ENCODE data around the gene UTP14C. TPM values are rescaled to one million over a fixed set of nuclear protein-coding genes. Genes with fewer than 3 reads are reported as not detected.

UTP14C gene
- total and polyA plus RNA-seq, 2 of the 13 experiments (the other 11 are each of a cell fraction or from before 2014, with no cell fraction given), result 8.8 to 12.2 TPM

DNA sequence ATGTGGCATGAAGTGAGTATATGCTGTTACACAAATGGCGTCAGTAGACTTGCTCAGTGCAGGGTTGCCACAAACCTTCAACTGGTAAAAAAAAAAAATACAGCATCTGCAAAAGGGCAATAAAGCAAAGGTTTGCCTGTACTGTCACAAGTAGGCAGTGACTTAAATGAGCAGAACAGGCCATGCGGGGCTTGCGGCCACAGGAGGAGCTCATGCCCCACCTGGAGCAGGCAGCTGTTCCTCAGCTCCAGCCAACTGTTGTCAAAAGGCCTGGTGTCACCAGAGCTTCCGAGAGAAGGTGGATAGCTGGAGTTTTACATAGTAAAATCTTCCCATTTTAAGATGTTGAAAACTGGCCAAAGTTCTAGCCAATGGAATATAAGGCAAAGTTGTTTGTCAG is 20.9 kb upstream of the UTP14C start (continued):
- TF ChIP-seq CTCF (CRISPR knock-in tag; IDR thresholded peaks at IDR 0.05) (peak; percentile 35), HCFC1 (IDR thresholded peaks at IDR 0.05; ENCODE audit: low read depth, low read length) (no peak), CENPT (CRISPR knock-in tag; IDR thresholded peaks at IDR 0.05; ENCODE audit: low read depth) (no peak), ATF3 (CRISPR knock-in tag; IDR thresholded peaks at IDR 0.05) (no peak), STAG1 (CRISPR knock-in tag; IDR thresholded peaks at IDR 0.05) (peak; percentile 45), REXO4 (CRISPR knock-in tag; IDR thresholded peaks at IDR 0.05; ENCODE audit: borderline replicate concordance) (no peak), ZNF512B (CRISPR knock-in tag; IDR thresholded peaks at IDR 0.05; ENCODE audit: borderline replicate concordance) (no peak), MEF2D (CRISPR knock-in tag; IDR thresholded peaks at IDR 0.05) (no peak), BRD4 (CRISPR knock-in tag; IDR thresholded peaks at IDR 0.05) (no peak), RORA (CRISPR knock-in tag; IDR thresholded peaks at IDR 0.05) (no peak), ERF (CRISPR knock-in tag; IDR thresholded peaks at IDR 0.05) (no peak), ZNF781 (CRISPR knock-in tag; IDR thresholded peaks at IDR 0.05; ENCODE audit: borderline replicate concordance, not compliant biosample characterization) (no peak), BHLHE40 (IDR thresholded peaks at IDR 0.05; ENCODE audit: low read length) (no peak), ARNT (IDR thresholded peaks at IDR 0.05) (no peak)
- TF ChIP-seq, protein P1, sequence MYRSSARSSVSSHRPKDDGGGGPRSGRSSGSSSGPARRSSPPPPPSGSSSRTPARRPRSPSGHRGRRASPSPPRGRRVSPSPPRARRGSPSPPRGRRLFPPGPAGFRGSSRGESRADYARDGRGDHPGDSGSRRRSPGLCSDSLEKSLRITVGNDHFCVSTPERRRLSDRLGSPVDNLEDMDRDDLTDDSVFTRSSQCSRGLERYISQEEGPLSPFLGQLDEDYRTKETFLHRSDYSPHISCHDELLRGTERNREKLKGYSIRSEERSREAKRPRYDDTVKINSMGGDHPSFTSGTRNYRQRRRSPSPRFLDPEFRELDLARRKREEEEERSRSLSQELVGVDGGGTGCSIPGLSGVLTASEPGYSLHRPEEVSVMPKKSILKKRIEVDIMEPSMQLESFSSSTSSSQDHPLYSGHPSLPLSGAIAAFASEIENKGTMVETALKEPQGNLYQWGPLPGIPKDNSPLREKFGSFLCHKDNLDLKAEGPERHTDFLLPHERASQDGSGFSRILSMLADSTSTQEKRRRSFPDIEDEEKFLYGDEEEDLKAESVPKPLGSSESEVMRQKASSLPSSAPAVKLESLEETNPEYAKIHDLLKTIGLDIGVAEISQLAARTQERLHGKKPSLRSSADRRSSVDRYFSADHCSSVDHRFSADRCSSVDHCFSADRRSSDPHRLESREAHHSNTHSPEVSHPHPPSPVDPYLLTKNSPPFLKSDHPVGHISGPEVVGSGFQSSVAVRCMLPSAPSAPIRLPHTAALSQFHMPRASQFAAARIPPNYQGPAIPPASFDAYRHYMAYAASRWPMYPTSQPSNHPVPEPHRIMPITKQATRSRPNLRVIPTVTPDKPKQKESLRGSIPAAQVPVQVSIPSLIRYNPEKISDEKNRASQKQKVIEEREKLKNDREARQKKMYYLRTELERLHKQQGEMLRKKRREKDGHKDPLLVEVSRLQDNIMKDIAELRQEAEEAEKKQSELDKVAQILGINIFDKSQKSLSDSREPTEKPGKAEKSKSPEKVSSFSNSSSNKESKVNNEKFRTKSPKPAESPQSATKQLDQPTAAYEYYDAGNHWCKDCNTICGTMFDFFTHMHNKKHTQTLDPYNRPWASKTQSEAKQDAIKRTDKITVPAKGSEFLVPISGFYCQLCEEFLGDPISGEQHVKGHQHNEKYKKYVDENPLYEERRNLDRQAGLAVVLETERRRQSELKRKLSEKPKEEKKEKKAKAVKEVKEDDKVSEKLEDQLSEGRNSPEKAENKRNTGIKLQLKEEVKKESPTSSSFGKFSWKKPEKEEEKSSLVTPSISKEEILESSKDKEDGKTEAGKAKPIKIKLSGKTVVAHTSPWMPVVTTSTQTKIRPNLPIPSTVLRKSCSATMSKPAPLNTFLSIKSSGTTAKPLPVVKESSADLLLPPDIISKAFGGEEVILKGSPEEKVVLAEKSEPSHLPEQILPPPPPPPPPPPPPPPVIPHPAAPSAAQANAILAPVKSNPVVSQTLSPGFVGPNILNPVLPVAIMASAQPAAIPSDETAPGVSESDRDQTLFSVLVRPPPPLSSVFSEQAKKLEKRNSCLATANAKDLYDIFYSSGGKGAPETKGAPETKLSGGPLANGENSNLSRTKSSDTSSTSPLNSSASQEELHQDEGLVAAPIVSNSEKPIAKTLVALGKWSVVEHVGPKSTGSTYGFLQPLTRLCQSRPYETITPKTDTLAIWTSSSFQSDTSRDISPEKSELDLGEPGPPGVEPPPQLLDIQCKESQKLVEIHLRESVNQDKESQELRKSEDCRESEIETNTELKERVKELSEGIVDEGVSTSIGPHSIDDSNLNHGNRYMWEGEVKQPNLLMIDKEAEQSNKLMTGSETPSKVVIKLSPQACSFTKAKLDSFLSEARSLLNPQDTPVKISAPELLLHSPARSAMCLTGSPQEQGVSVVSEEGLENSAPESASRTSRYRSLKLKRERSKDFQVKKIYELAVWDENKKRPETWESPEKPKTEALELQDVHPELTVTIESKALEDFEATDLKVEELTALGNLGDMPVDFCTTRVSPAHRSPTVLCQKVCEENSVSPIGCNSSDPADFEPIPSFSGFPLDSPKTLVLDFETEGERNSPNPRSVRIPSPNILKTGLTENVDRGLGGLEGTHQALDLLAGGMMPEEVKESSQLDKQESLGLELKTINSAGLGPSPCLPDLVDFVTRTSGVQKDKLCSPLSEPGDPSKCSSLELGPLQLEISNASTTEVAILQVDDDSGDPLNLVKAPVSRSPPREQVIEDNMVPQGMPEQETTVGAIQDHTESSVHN (CRISPR knock-in tag; IDR thresholded peaks at IDR 0.05), result no peak
- TF ChIP-seq, protein P2, sequence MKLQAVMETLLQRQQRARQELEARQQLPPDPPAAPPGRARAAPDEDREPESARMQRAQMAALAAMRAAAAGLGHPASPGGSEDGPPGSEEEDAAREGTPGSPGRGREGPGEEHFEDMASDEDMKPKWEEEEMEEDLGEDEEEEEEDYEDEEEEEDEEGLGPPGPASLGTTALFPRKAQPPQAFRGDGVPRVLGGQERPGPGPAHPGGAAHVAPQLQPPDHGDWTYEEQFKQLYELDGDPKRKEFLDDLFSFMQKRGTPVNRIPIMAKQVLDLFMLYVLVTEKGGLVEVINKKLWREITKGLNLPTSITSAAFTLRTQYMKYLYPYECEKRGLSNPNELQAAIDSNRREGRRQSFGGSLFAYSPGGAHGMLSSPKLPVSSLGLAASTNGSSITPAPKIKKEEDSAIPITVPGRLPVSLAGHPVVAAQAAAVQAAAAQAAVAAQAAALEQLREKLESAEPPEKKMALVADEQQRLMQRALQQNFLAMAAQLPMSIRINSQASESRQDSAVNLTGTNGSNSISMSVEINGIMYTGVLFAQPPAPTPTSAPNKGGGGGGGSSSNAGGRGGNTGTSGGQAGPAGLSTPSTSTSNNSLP (IDR thresholded peaks at IDR 0.05; ENCODE audit: low read depth, low read length), result no peak
